GM12878 (cell line): Measurements from ENCODE around the gene EEF2K. TPM values are rescaled to one million over a fixed set of nuclear protein-coding genes. Genes with fewer than 3 reads are reported as not detected.
A peak's percentile ranks its signal among the peaks of the same experiment; 100 is the strongest.

ENCODE experiments used
- ATAC-seq: fragments of 200-7000 bp; cut with Tn5 transposase; 3 replicates; pipeline ENCODE4 v1.9.1; 2020; ENCODE audit warnings: mild to moderate bottlenecking, moderate library complexity
- Bru-seq: library from RNA; stranded (reverse); fragments of 400-500 nt; gene quantifications from one replicate; lab custom pipeline; 2021; lab: Mats Ljungman, UMichigan
- BruChase-seq, 2 experiments: library from RNA; stranded (reverse); fragments of 400-500 nt; gene quantifications; one replicate each; lab custom pipeline; 2021; lab: Mats Ljungman, UMichigan
- BruUV-seq: library from RNA; stranded (reverse); fragments of 400-500 nt; replicated peaks from 2 replicates; lab custom pipeline; 2021; lab: Mats Ljungman, UMichigan
- CTCF ChIA-PET: fragments of 300-600 bp; sonication (Branson Sonifier 250); formaldehyde crosslinking; extraction: SDS; loops from one replicate; lab custom pipeline; 2021; ENCODE audit warnings: inconsistent platforms; lab: Yijun Ruan, JAX
- POLR2A ChIA-PET: fragments of 350-600 bp; formaldehyde crosslinking; extraction: SDS; loops from one replicate; lab custom pipeline; 2021; ENCODE audit warnings: inconsistent platforms; lab: Charles Lee
- RAD21 ChIA-PET: fragments of 300-600 bp; sonication (Branson Sonifier 250); formaldehyde crosslinking; loops from one replicate; lab custom pipeline; 2023; ENCODE audit warnings: antibody characterized with exemption; ENCODE audit not compliant: unreplicated experiment; lab: Charles Lee
- SMC1A ChIA-PET: fragments of 300-600 bp; sonication (Branson Sonifier 250); formaldehyde crosslinking; loops from one replicate; lab custom pipeline; 2023; ENCODE audit not compliant: unreplicated experiment, uncharacterized antibody; lab: Charles Lee
- DNase-seq: peaks from one replicate; pipeline ENCODE4 v3.0.0-alpha.2; 2011; ENCODE audit warnings: low read depth, low spot score
- FAIRE-seq: peaks from 3 replicates; lab custom pipeline; 2011; peaks lifted over from hg19 to GRCh38; lab: Jason Lieb, UNC
- H2AFZ ChIP-seq: 2 replicates; pipeline ENCODE4 v1.6.0; 2011; ENCODE audit warnings: low read depth, low read length, control low read depth; ENCODE audit not compliant: control insufficient read depth
- H3K27ac ChIP-seq: 2 replicates; pipeline ENCODE4 v1.5.1; 2011; ENCODE audit warnings: control low read depth; ENCODE audit not compliant: control insufficient read depth, insufficient read depth
- H3K27me3 ChIP-seq, 2 experiments: replicated peaks in 1 of 2; 2 replicates each; pipeline versions ENCODE4 v1.6.0 to v1.6.1; 2011; ENCODE audit warnings: low read length in 1 of 2; ENCODE audit not compliant: control insufficient read depth in 2 of 2, insufficient read depth in 2 of 2
- H3K36me3 ChIP-seq, 2 experiments: 2 replicates each; pipeline ENCODE4 v1.5.1; 2011; ENCODE audit warnings: low read length in 1 of 2; ENCODE audit not compliant: control insufficient read depth in 2 of 2, insufficient read depth in 2 of 2
- H3K4me1 ChIP-seq: 2 replicates; pipeline ENCODE4 v1.6.1; 2011; ENCODE audit warnings: mild to moderate bottlenecking, low read length, moderate library complexity, mixed read lengths; ENCODE audit not compliant: control insufficient read depth, insufficient read depth
- H3K4me2 ChIP-seq: 2 replicates; pipeline ENCODE4 v1.6.0; 2011; ENCODE audit warnings: control low read depth; ENCODE audit not compliant: control insufficient read depth, insufficient read depth
- H3K4me3 ChIP-seq: fragments of 200-600 bp; sonication (generic); 2 replicates; pipeline ENCODE4 v1.5.1; 2016
- H3K79me2 ChIP-seq: 2 replicates; pipeline ENCODE4 v1.6.0; 2011; ENCODE audit warnings: low read length; ENCODE audit not compliant: control insufficient read depth, insufficient read depth
- H3K9ac ChIP-seq: 2 replicates; pipeline ENCODE4 v1.8.0; 2011; ENCODE audit warnings: low read length, control low read depth, mixed read lengths; ENCODE audit not compliant: control insufficient read depth, insufficient read depth
- H3K9me3 ChIP-seq: replicated peaks from 3 replicates; pipeline ENCODE4 v1.5.1; 2011; ENCODE audit warnings: mild to moderate bottlenecking, low read length; ENCODE audit not compliant: control insufficient read depth, insufficient read depth
- H4K20me1 ChIP-seq: 2 replicates; pipeline ENCODE4 v1.6.0; 2011; ENCODE audit not compliant: control insufficient read depth, insufficient read depth
- ATF2 ChIP-seq: IDR thresholded peaks from 2 replicates; pipeline ENCODE4 v1.6.1; 2012; ENCODE audit warnings: low read length, inconsistent platforms
- BCL3 ChIP-seq: IDR thresholded peaks from 2 replicates; pipeline ENCODE4 v1.6.1; 2011; ENCODE audit warnings: borderline replicate concordance, low read depth, mild to moderate bottlenecking, moderate library complexity, low read length; ENCODE audit not compliant: insufficient read depth, poor library complexity, severe bottlenecking
- CHD2 ChIP-seq: IDR thresholded peaks from 2 replicates; pipeline ENCODE4 v1.6.1; 2011; ENCODE audit warnings: low read depth, low read length, improper control_type of control experiment, borderline replicate concordance
- MLLT1 ChIP-seq: fragments of 450-650 bp; IDR thresholded peaks from 2 replicates; pipeline ENCODE4 v1.6.1; 2016; ENCODE audit warnings: mild to moderate bottlenecking
- NR2F1 ChIP-seq: fragments of 450-650 bp; conservative IDR thresholded peaks from 2 replicates; pipeline ENCODE4 v1.6.1; 2017; ENCODE audit warnings: mild to moderate bottlenecking
- PAX5 ChIP-seq: IDR thresholded peaks from 2 replicates; pipeline ENCODE4 v1.6.1; 2011; ENCODE audit warnings: low read depth, low read length, borderline replicate concordance
- RAD51 ChIP-seq: fragments of 450-650 bp; IDR thresholded peaks from 2 replicates; pipeline ENCODE4 v1.6.1; 2016; ENCODE audit warnings: moderate library complexity, mild to moderate bottlenecking, inconsistent platforms
- RELA ChIP-seq: fragments of 450-650 bp; IDR thresholded peaks from 2 replicates; pipeline ENCODE4 v1.8.0; 2014; ENCODE audit warnings: borderline replicate concordance; ENCODE audit not compliant: partially characterized antibody
- TCF12 ChIP-seq: IDR thresholded peaks from 2 replicates; pipeline ENCODE4 v1.6.1; 2011; ENCODE audit warnings: low read depth, mild to moderate bottlenecking, low read length
- TCF7 ChIP-seq: IDR thresholded peaks from 2 replicates; pipeline ENCODE4 v1.6.1; 2014; ENCODE audit warnings: antibody characterized with exemption, borderline replicate concordance
- WGBS: methylation state at CpG from one replicate; pipeline ENCODE4 v1.1.6; 2016; ENCODE audit warnings: low lambda C conversion rate; ENCODE audit not compliant: insufficient replicate concordance, insufficient coverage; ENCODE audit errors: missing lambda C conversion rate; 5-methylcytosine and 5-hydroxymethylcytosine counted together
- in situ Hi-C: fragments of 300-500 bp; cut with MboI; formaldehyde crosslinking; loops from 9 replicates; pipeline ENCODE4 v1.14.3; 2018; ENCODE audit warnings: mixed read lengths
- intact Hi-C: fragments of 100-400 bp; cut with micrococcal nuclease; formaldehyde crosslinking; loops from one replicate; pipeline ENCODE4 v1.14.2; 2022; ENCODE audit not compliant: unreplicated experiment
- long read RNA-seq, 2 experiments: library from polyadenylated mRNA; unstranded; transcript quantifications; one replicate each; pipeline ENCODE4 v2.0.0, GENCODE V29; 2019 to 2020
- polyA minus RNA-seq, 3 experiments: library from RNA; depleted of rRNA, polyadenylated mRNA; stranded (reverse); fragments of >200 nt; gene quantifications; 2 replicates each; pipeline ENCODE4 v1.2.3, GENCODE V29; 2011
- polyA plus RNA-seq, 11 experiments: library from polyadenylated mRNA; depleted of rRNA in 4 of 11; unstranded in 6 of 11; stranded (reverse) in 5 of 11; fragments of >200 nt; fragmentation: Nextera tagmentation in 4 of 11; fragmentation: Illumina TruSeq in 1 of 11; extraction: Ambion mirVana in 4 of 11; extraction: Trizol in 1 of 11; gene quantifications; 1 replicate in 1 of 11; 2 replicates in 10 of 11; pipeline versions ENCODE4 v1.2.1 to v1.2.3, GENCODE V29; 2011 to 2016; ENCODE audit warnings: inconsistent platforms in 2 of 11, missing spikeins in 2 of 11, low read depth in 1 of 11
- total RNA-seq, 4 experiments: library from RNA; depleted of rRNA in 3 of 4; stranded (reverse); fragments of >200 nt in 3 of 4; fragmentation: Illumina TruSeq in 1 of 4; extraction: Trizol in 1 of 4; gene quantifications; 2 replicates each; pipeline versions ENCODE4 v1.2.1 to v1.2.3, GENCODE V29; 2013 to 2021

EEF2K gene
- total RNA-seq (2013; cell fraction: nucleolus; rRNA removed), result 97.4 and 104 TPM in 2 replicates
- total RNA-seq (2014; rRNA removed) (11.1 and 11.9 TPM in 2 replicates), total RNA-seq (2014; rRNA removed; fragmentation: Illumina TruSeq; extraction: Trizol) (14.6 and 14.7 TPM in 2 replicates), total RNA-seq (2021) (26.7 and 29.6 TPM in 2 replicates), polyA plus RNA-seq (2011; rRNA removed) (13.4 and 23.0 TPM in 2 replicates), polyA plus RNA-seq (2014; fragmentation: Illumina TruSeq; extraction: Trizol) (11.6 and 19.2 TPM in 2 replicates), polyA plus RNA-seq (2014; fragmentation: Nextera tagmentation; extraction: Ambion mirVana) (1 to 10 TPM; 2.0 to 2.4 TPM), polyA plus RNA-seq (2014; rRNA removed) (12.6 and 14.9 TPM in 2 replicates), polyA plus RNA-seq (2016; fragmentation: Nextera tagmentation; extraction: Ambion mirVana) (10 to 100 TPM; 10.3 to 10.6 TPM), polyA minus RNA-seq (2011; rRNA and poly(A)+ RNA removed) (61.4 and 62.1 TPM in 2 replicates), Bru-seq, nascent RNA (percentile 77 among the genes with signal in this experiment), BruChase-seq, experiment 1, labeled RNA remaining after a 6-hour chase (percentile 86 among the genes with signal in this experiment), BruChase-seq, experiment 2, labeled RNA remaining after a 2-hour chase (percentile 82 among the genes with signal in this experiment)
- 6.6 TPM for polyA plus RNA-seq (2011; ENCODE audit: low read depth)
- 32.0 and 43.1 TPM in 2 replicates for polyA plus RNA-seq (2011; cell fraction: cytosol; rRNA removed)
- polyA plus RNA-seq (2011; cell fraction: nucleus; rRNA removed), result 54.2 and 56.6 TPM in 2 replicates
- polyA plus RNA-seq (2012), result 8.8 and 10.3 TPM in 2 replicates
- polyA minus RNA-seq (2011; cell fraction: cytosol; rRNA and poly(A)+ RNA removed), result 17.2 and 17.9 TPM in 2 replicates
- polyA minus RNA-seq (2011; cell fraction: nucleus; rRNA and poly(A)+ RNA removed), result 14.6 and 38.2 TPM in 2 replicates
- long read RNA-seq, experiment 1, partial matches to known transcripts, result 1 of 2 reads
- long read RNA-seq, experiment 1, other reads (novel, unspliced or antisense), result 1 of 2 reads
- long read RNA-seq, experiment 2, partial matches to known transcripts, result 5 of 18 reads
- long read RNA-seq, experiment 2, other reads (novel, unspliced or antisense), result 13 of 18 reads

- peak within 1 kb of the TSS; percentile 65 for H3K27ac ChIP-seq
- ChIA-PET POLR2A (interaction anchor here (1.1 to 7.1 kb wide), 5 partner anchors 12 to 91 kb away, joined by 3 to 104 read pairs (median 6); partner anchors contain the start of gene POLR3E), CTCF (interaction anchor here (1.0 to 7.9 kb wide), 6 partner anchors 10 to 92 kb away, joined by 3 to 91 read pairs (median 24); partner anchors contain the start of gene POLR3E), SMC1A (interaction anchor here (1.1 to 8.9 kb wide), 5 partner anchors 11 to 94 kb away, joined by 4 to 83 read pairs (median 23); partner anchors contain the start of gene POLR3E), RAD21 (interaction anchor here (1.0 to 7.4 kb wide), 7 partner anchors 10 to 147 kb away, joined by 3 to 74 read pairs (median 11); partner anchors contain the start of gene POLR3E)
- H3K27me3 ChIP-seq, result no peaks in the 10 kb centered on the region
- H3K79me2 ChIP-seq, result peaks cover 51% of the 10 kb centered on the region
- peaks cover 11% of the 10 kb centered on the region for H3K4me1 ChIP-seq
- peak; percentile 83 for DNase-seq
- H3K4me2 ChIP-seq, result peak within 1 kb of the TSS; percentile 82
- ATAC-seq, result peak; percentile 92
- peaks cover 5% of the 10 kb centered on the region for H3K9me3 ChIP-seq
- FAIRE-seq, result peak; percentile 92
- peak within 1 kb of the TSS; percentile 71 for H2AFZ ChIP-seq
- intact Hi-C loops (loop anchor here (1.0 kb wide), 2 partner anchors 11 to 91 kb away; partner anchors contain the start of gene POLR3E), in situ Hi-C loops (no loop called here)
- WGBS, result under 1% methylated on average over 57 of the region's 74 CpGs
- BruUV-seq, result no TSS peak
- peaks cover 1 to 4% of the 10 kb centered on the region in 2 experiments; a peak in 1 of 4 replicates for H3K36me3 ChIP-seq
- no peaks in the 10 kb centered on the region for H4K20me1 ChIP-seq
- H3K4me3 ChIP-seq, result peak within 1 kb of the TSS; percentile 88
- H3K9ac ChIP-seq, result peak within 1 kb of the TSS; percentile 77
- TF ChIP-seq TCF12 (peak; percentile 85), NR2F1 (peak; percentile 61; the same call in 1 of the 2 replicates), TCF7 (no peak), PAX5 (0 out of 2 replicates have a peak, but pooled peaks have one; percentile 9), BCL3 (no peak), RELA (no peak), ATF2 (no peak), RAD51 (no peak), MLLT1 (0 out of 2 replicates have a peak, but pooled peaks have one; percentile 27), CHD2 (0 out of 2 replicates have a peak, but pooled peaks have one; percentile 60)
Observed at GRCh38 chr16:22206013-22206841, at the start of gene EEF2K. EEF2K (plus strand) TSS chr16:22206278; CDS start chr16:22225730, 19,452 bp downstream.
